Vagina (tissue), 2 donors: Measurements from ENCODE around the gene STK36. TPM values are rescaled to one million over a fixed set of nuclear protein-coding genes. Genes with fewer than 3 reads are reported as not detected.

ENCODE experiments used
- DNase-seq, 2 donors: peaks; one replicate each; pipeline ENCODE4 v3.0.0-alpha.2; 2017; ENCODE audit errors: extremely low spot score in 2 of 2
- H3K27ac ChIP-seq: fragments of 200-600 bp; sonication (generic); one replicate; pipeline ENCODE4 v1.5.1; 2019
- H3K27me3 ChIP-seq: fragments of 200-600 bp; sonication (generic); one replicate; pipeline ENCODE4 v1.5.1; 2019
- H3K36me3 ChIP-seq, 2 donors: fragments of 200-600 bp; sonication (generic); one replicate each; pipeline ENCODE4 v1.5.1; 2017 to 2019
- H3K4me1 ChIP-seq: fragments of 200-600 bp; sonication (generic); one replicate; pipeline ENCODE4 v1.5.1; 2019
- H3K4me3 ChIP-seq, 2 donors: fragments of 200-600 bp; sonication (generic); 1 replicate in 1 of 2; 2 replicates in 1 of 2; pipeline ENCODE4 v1.5.1; 2016 to 2019
- H3K9me3 ChIP-seq: fragments of 200-600 bp; sonication (generic); one replicate; pipeline ENCODE4 v1.5.1; 2019
- CTCF ChIP-seq, 3 experiments: fragments of 450-650 bp in 2 of 3; fragments of 200-600 bp in 1 of 3; sonication (generic) in 1 of 3; IDR thresholded peaks; one replicate each; pipeline ENCODE4 v1.5.1; 2017 to 2019; ENCODE audit warnings: antibody characterized with exemption in 3 of 3, mild to moderate bottlenecking in 2 of 3, moderate library complexity in 2 of 3
- POLR2A ChIP-seq, 2 donors: fragments of 450-650 bp; IDR thresholded peaks; one replicate each; pipeline ENCODE4 v1.6.1; 2017; ENCODE audit warnings: antibody characterized with exemption in 2 of 2, mild to moderate bottlenecking in 2 of 2, moderate library complexity in 2 of 2
- POLR2AphosphoS5 ChIP-seq, 2 donors: sonication (generic); formaldehyde crosslinking; IDR thresholded peaks; one replicate each; pipeline ENCODE4 v1.9.0; 2017; ENCODE audit warnings: antibody characterized with exemption in 2 of 2, mild to moderate bottlenecking in 2 of 2, low read depth in 1 of 2; ENCODE audit not compliant: insufficient read depth in 1 of 2
- intact Hi-C: fragments of 100-400 bp; cut with DNase I; formaldehyde crosslinking; loops from one replicate; pipeline ENCODE4 v1.15.1; 2023
- total RNA-seq: library from RNA; depleted of rRNA; stranded (reverse); fragments of >200 nt; gene quantifications from one replicate; pipeline ENCODE4 v1.2.3, GENCODE V29; 2016

STK36 gene
- total RNA-seq, 1 donor from 2014 or later, result 59.9 TPM

- H3K27ac ChIP-seq, result peak overlapping the region; percentile 74
- no peak overlapping the region for H3K4me3 ChIP-seq
- H3K4me1 ChIP-seq, result peaks cover 35% of the 10 kb centered on the region
- no peak for TF ChIP-seq POLR2AphosphoS5 (IDR thresholded peaks at IDR 0.05; ENCODE audit: insufficient read depth in 1 of 2, low read depth in 1 of 2)
- TF ChIP-seq POLR2A (IDR thresholded peaks at IDR 0.05), result no peak
- TF ChIP-seq CTCF (IDR thresholded peaks at IDR 0.05), result no peak
- no peaks in the 10 kb centered on the region for H3K9me3 ChIP-seq
- H3K27me3 ChIP-seq, result no peaks in the 10 kb centered on the region
- peaks cover 0 to 7% of the 10 kb centered on the region in 2 donors for H3K36me3 ChIP-seq
- intact Hi-C loops, result no loop called here
- no peak for DNase-seq
Observed at GRCh38 chr2:218732052-218732760, 60.3 kb downstream of the STK36 start.

- no peak for TF ChIP-seq POLR2AphosphoS5 (IDR thresholded peaks at IDR 0.05; ENCODE audit: insufficient read depth in 1 of 2, low read depth in 1 of 2)
Observed at GRCh38 chr2:218732761-218733158, 60.9 kb downstream of the STK36 start.

GRCh38 chr2:218733171-218734021 is 61.5 kb downstream of the STK36 start:
- Histone ChIP-seq H3K4me3 (no peak overlapping the region), H3K27ac (peak overlapping the region; percentile 74), H3K9me3 (no peaks in the 10 kb centered on the region), H3K4me1 (peaks cover 35% of the 10 kb centered on the region), H3K27me3 (no peaks in the 10 kb centered on the region), H3K36me3 (peaks cover 0 to 10% of the 10 kb centered on the region in 2 donors)
- no peak for TF ChIP-seq POLR2AphosphoS5 (IDR thresholded peaks at IDR 0.05; ENCODE audit: insufficient read depth in 1 of 2, low read depth in 1 of 2)
- TF ChIP-seq CTCF (IDR thresholded peaks at IDR 0.05), result no peak
- TF ChIP-seq POLR2A (IDR thresholded peaks at IDR 0.05), result no peak
- DNase-seq, result no peak
- intact Hi-C loops, result no loop called here

More at GRCh38 chr2:218732761-218733158, 60.9 kb downstream of the STK36 start:
- Histone ChIP-seq H3K4me1 (peaks cover 35% of the 10 kb centered on the region), H3K36me3 (peaks cover 0 to 8% of the 10 kb centered on the region in 2 donors), H3K4me3 (no peak overlapping the region), H3K27me3 (no peaks in the 10 kb centered on the region), H3K27ac (peak overlapping the region; percentile 74), H3K9me3 (no peaks in the 10 kb centered on the region)
- intact Hi-C loops, result no loop called here
- no peak for DNase-seq

GRCh38 chr2:218734190-218734975 is 62.5 kb downstream of the STK36 start:
- no peak for TF ChIP-seq POLR2A (IDR thresholded peaks at IDR 0.05)
- no peak for TF ChIP-seq CTCF (IDR thresholded peaks at IDR 0.05)
- TF ChIP-seq POLR2AphosphoS5 (IDR thresholded peaks at IDR 0.05; ENCODE audit: insufficient read depth in 1 of 2, low read depth in 1 of 2), result no peak
- no peak overlapping the region for H3K27ac ChIP-seq
- intact Hi-C loops, result no loop called here

GRCh38 chr2:218736531-218736930 is 64.6 kb downstream of the STK36 start:
- H3K9me3 ChIP-seq, result no peaks in the 10 kb centered on the region
- no peak overlapping the region for H3K4me3 ChIP-seq
- TF ChIP-seq POLR2AphosphoS5 (IDR thresholded peaks at IDR 0.05; ENCODE audit: insufficient read depth in 1 of 2, low read depth in 1 of 2) (no peak), CTCF (IDR thresholded peaks at IDR 0.05) (no peak), POLR2A (IDR thresholded peaks at IDR 0.05) (no peak)
- peaks cover 0 to 39% of the 10 kb centered on the region in 2 donors for H3K36me3 ChIP-seq
- peaks cover 27% of the 10 kb centered on the region for H3K4me1 ChIP-seq
- DNase-seq, result no peak
- H3K27ac ChIP-seq, result no peak overlapping the region
- intact Hi-C loops, result no loop called here
- H3K27me3 ChIP-seq, result no peaks in the 10 kb centered on the region

More at GRCh38 chr2:218734190-218734975, 62.5 kb downstream of the STK36 start:
- DNase-seq, result no peak
- Histone ChIP-seq H3K9me3 (no peaks in the 10 kb centered on the region), H3K4me3 (no peak overlapping the region), H3K36me3 (peaks cover 0 to 19% of the 10 kb centered on the region in 2 donors), H3K4me1 (peaks cover 35% of the 10 kb centered on the region), H3K27me3 (no peaks in the 10 kb centered on the region)
